ENCODE data around the gene CXXC5. TPM values are rescaled to one million over a fixed set of nuclear protein-coding genes. Genes with fewer than 3 reads are reported as not detected.

Gene CXXC5
- total and polyA plus RNA-seq, 2 donors (not counting 1 experiment from before 2014, with no cell fraction given): 18.6 to 43.9 TPM

DNA sequence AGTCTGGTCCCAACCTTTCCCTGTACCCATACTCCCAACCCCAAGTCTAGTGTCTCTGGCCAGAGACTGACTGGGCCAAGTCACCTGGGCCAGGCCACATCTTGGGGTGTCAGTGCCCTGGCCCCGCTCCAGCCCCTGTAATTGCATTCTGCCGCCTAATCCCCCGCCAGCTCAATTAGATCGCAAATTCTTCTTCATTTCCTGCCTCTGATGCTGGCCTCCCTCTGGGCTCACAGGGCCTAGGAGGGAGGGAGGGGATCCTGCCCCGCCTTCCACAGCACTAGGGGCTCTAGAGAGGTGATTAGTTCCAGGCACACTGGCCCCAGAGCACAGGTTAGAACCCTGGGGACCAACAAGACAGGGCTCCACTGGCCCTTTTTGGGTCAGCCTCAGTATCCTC is 5.5 kb downstream of the CXXC5 start:
- Histone ChIP-seq H4K20me1 (ENCODE audit: control insufficient read depth, extremely low read depth, insufficient read depth, low read length) (no peaks in the 10 kb centered on the region), H3K79me2 (ENCODE audit: control insufficient read depth, insufficient read depth, low read length) (peaks cover 34% of the 10 kb centered on the region), H3K27ac (ENCODE audit: insufficient read depth, low read length) (peak overlapping the region; percentile 78), H3K4me1 (ENCODE audit: control insufficient read depth, extremely low read depth, insufficient read depth, low read length) (peaks cover 39% of the 10 kb centered on the region), H3K36me3 (ENCODE audit: control insufficient read depth, insufficient read depth, low read length) (no peaks in the 10 kb centered on the region), H3K4me2 (ENCODE audit: extremely low read depth, insufficient read depth, low read length) (no peak overlapping the region), H3K27me3 (ENCODE audit: control insufficient read depth, insufficient read depth, low read length) (peaks cover 6% of the 10 kb centered on the region), H2AFZ (ENCODE audit: low read length) (no peak overlapping the region), H3K9me3 (ENCODE audit: control insufficient read depth, insufficient read depth, low read depth, low read length) (no peaks in the 10 kb centered on the region), H3K9ac (ENCODE audit: insufficient read depth, low read length) (no peak overlapping the region), H3K4me3 (replicated peaks in 1 of 4; ENCODE audit: control extremely low read depth in 1 of 4, insufficient read depth in 1 of 4, low read depth in 3 of 4, low read length in 4 of 4) (no peak overlapping the region)
- TF ChIP-seq EZH2 (IDR thresholded peaks at IDR 0.05; ENCODE audit: low read length, missing control alignments): no peak
- TF ChIP-seq, protein P1, sequence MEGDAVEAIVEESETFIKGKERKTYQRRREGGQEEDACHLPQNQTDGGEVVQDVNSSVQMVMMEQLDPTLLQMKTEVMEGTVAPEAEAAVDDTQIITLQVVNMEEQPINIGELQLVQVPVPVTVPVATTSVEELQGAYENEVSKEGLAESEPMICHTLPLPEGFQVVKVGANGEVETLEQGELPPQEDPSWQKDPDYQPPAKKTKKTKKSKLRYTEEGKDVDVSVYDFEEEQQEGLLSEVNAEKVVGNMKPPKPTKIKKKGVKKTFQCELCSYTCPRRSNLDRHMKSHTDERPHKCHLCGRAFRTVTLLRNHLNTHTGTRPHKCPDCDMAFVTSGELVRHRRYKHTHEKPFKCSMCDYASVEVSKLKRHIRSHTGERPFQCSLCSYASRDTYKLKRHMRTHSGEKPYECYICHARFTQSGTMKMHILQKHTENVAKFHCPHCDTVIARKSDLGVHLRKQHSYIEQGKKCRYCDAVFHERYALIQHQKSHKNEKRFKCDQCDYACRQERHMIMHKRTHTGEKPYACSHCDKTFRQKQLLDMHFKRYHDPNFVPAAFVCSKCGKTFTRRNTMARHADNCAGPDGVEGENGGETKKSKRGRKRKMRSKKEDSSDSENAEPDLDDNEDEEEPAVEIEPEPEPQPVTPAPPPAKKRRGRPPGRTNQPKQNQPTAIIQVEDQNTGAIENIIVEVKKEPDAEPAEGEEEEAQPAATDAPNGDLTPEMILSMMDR (conservative IDR thresholded peaks at IDR 0.05 in 1 of 2, IDR thresholded peaks at IDR 0.05 in 1 of 2; ENCODE audit: low read depth in 1 of 2, low read length in 2 of 2): no peak
- DNase-seq (ENCODE audit: low read depth in 2 of 2): no peak

DNA sequence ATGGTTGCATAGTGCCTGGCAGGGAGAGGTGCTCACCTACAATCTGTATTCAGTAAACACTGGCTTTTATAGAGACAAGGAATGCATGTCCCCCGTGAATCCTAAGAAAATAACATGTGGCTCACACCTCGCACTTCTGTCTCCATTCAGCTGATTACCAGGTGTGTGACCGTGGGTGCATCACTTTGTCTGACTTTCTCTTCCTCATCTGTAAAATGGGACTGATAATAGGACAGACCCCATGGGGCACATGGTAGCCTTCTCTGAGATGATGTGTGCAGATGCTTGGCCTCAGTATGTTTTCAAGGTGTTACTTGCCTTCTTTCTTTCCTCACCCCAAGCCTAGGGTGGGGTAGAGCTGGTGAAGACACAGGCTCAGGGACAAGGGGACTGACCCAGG is 6.3 kb downstream of the CXXC5 start:
- Histone ChIP-seq H3K27ac (ENCODE audit: insufficient read depth, low read length) (no peak overlapping the region), H4K20me1 (ENCODE audit: control insufficient read depth, extremely low read depth, insufficient read depth, low read length) (no peaks in the 10 kb centered on the region), H3K9ac (ENCODE audit: insufficient read depth, low read length) (no peak overlapping the region), H3K9me3 (ENCODE audit: control insufficient read depth, insufficient read depth, low read depth, low read length) (no peaks in the 10 kb centered on the region), H3K4me2 (ENCODE audit: extremely low read depth, insufficient read depth, low read length) (no peak overlapping the region), H3K36me3 (ENCODE audit: control insufficient read depth, insufficient read depth, low read length) (no peaks in the 10 kb centered on the region), H3K27me3 (ENCODE audit: control insufficient read depth, insufficient read depth, low read length) (peaks cover 6% of the 10 kb centered on the region), H2AFZ (ENCODE audit: low read length) (no peak overlapping the region), H3K4me1 (ENCODE audit: control insufficient read depth, extremely low read depth, insufficient read depth, low read length) (peaks cover 47% of the 10 kb centered on the region), H3K79me2 (ENCODE audit: control insufficient read depth, insufficient read depth, low read length) (peaks cover 32% of the 10 kb centered on the region), H3K4me3 (replicated peaks in 1 of 4; ENCODE audit: control extremely low read depth in 1 of 4, insufficient read depth in 1 of 4, low read depth in 3 of 4, low read length in 4 of 4) (no peak overlapping the region)
- DNase-seq (ENCODE audit: low read depth in 2 of 2): no peak
- TF ChIP-seq, protein P1 (conservative IDR thresholded peaks at IDR 0.05 in 1 of 2, IDR thresholded peaks at IDR 0.05 in 1 of 2; ENCODE audit: low read depth in 1 of 2, low read length in 2 of 2): no peak
- no peak for TF ChIP-seq EZH2 (IDR thresholded peaks at IDR 0.05; ENCODE audit: low read length, missing control alignments)

DNA sequence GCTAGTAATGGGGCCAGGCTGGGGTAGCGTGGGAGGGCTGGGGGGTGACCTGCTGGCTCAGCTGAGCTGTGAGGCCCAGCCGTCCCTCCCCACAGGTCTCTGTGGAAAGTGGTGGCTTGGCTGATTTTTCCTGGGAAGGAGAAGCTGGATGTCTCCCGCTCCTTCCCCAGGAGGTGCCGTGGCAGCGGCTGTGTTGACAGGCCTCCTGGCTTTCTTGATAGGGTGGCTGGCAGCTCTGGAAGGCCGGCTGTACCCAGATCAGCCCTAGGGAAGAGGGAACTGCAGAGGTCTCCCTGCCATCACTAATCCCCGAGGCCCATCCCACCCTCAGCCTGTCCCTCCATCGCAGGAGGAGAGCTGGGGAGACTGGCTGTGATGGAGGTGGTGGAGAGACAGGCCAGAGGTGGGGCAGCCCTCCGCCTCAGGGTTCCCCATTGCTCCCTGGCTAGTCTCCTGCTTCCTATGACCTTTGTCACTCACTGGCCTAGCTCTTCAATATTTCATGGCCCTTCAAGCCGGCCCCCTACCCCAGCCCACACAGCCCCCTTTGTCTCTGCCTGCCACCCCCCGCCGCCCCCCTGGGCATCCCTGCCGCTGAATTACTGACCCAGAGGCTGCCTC is 6.8 kb downstream of the CXXC5 start:
- no peaks in the 10 kb centered on the region for H4K20me1 ChIP-seq (ENCODE audit: control insufficient read depth, extremely low read depth, insufficient read depth, low read length)
- H3K36me3 ChIP-seq (ENCODE audit: control insufficient read depth, insufficient read depth, low read length): no peaks in the 10 kb centered on the region
- no peak overlapping the region for H2AFZ ChIP-seq (ENCODE audit: low read length)
- H3K4me3 ChIP-seq (replicated peaks in 1 of 4; ENCODE audit: control extremely low read depth in 1 of 4, insufficient read depth in 1 of 4, low read depth in 3 of 4, low read length in 4 of 4): no peak overlapping the region
- H3K79me2 ChIP-seq (ENCODE audit: control insufficient read depth, insufficient read depth, low read length): peaks cover 32% of the 10 kb centered on the region
- peak overlapping the region; percentile 32 for H3K27ac ChIP-seq (ENCODE audit: insufficient read depth, low read length)
- no peak for TF ChIP-seq EZH2 (IDR thresholded peaks at IDR 0.05; ENCODE audit: low read length, missing control alignments)
- TF ChIP-seq, protein P1 (conservative IDR thresholded peaks at IDR 0.05 in 1 of 2, IDR thresholded peaks at IDR 0.05 in 1 of 2; ENCODE audit: low read depth in 1 of 2, low read length in 2 of 2): no peak
- peak overlapping the region; percentile 39 for H3K9ac ChIP-seq (ENCODE audit: insufficient read depth, low read length)
- H3K4me1 ChIP-seq (ENCODE audit: control insufficient read depth, extremely low read depth, insufficient read depth, low read length): peaks cover 52% of the 10 kb centered on the region
- no peak for DNase-seq (ENCODE audit: low read depth in 2 of 2)
- H3K9me3 ChIP-seq (ENCODE audit: control insufficient read depth, insufficient read depth, low read depth, low read length): no peaks in the 10 kb centered on the region
- peaks cover 1% of the 10 kb centered on the region for H3K27me3 ChIP-seq (ENCODE audit: control insufficient read depth, insufficient read depth, low read length)
- H3K4me2 ChIP-seq (ENCODE audit: extremely low read depth, insufficient read depth, low read length): no peak overlapping the region
